HepG2 (cell line): ENCODE results near the gene S100A10. TPM values are rescaled to one million over a fixed set of nuclear protein-coding genes. Genes with fewer than 3 reads are reported as not detected.

Source experiments
- ATAC-seq: fragments of 200-7000 bp; cut with Tn5 transposase; 3 replicates; pipeline ENCODE4 v1.9.1; 2020; ENCODE audit warnings: mild to moderate bottlenecking, moderate library complexity
- BruUV-seq: library from RNA; stranded (reverse); fragments of 400-500 nt; replicated peaks from 2 replicates; lab custom pipeline; 2021; lab: Mats Ljungman, UMichigan
- CTCF ChIA-PET: fragments of 300-600 bp; formaldehyde crosslinking; extraction: SDS; loops from one replicate; lab custom pipeline; 2021; ENCODE audit warnings: low total read pairs, inconsistent platforms, low intra/inter-chr PET ratio; lab: Yijun Ruan, JAX
- POLR2A ChIA-PET: fragments of 350-600 bp; sonication (Branson Sonifier 250); formaldehyde crosslinking; loops from one replicate; lab custom pipeline; 2020; ENCODE audit warnings: antibody characterized with exemption, inconsistent platforms; lab: Yijun Ruan, JAX
- DNase-seq: peaks from one replicate; pipeline ENCODE4 v3.0.0-alpha.2; 2015; ENCODE audit warnings: low spot score
- FAIRE-seq: peaks from 3 replicates; lab custom pipeline; 2011; peaks lifted over from hg19 to GRCh38; lab: Jason Lieb, UNC
- H2AFZ ChIP-seq: one replicate; pipeline ENCODE4 v1.6.1; 2011; ENCODE audit warnings: low read length, inconsistent platforms
- H3K27ac ChIP-seq: fragments of 300-600 bp; 3 replicates; pipeline ENCODE4 v1.8.0; 2011; ENCODE audit warnings: mixed run types, mild to moderate bottlenecking, mixed read lengths, low read length, inconsistent platforms; ENCODE audit not compliant: insufficient read depth; ENCODE audit errors: extremely low read length
- H3K27me3 ChIP-seq, 2 experiments: fragments of 200-600 bp in 1 of 2; 2 replicates in 1 of 2; 3 replicates in 1 of 2; pipeline versions ENCODE4 v1.6.0 to v1.8.0; 2011; ENCODE audit warnings: low read length in 2 of 2, mild to moderate bottlenecking in 2 of 2, moderate library complexity in 2 of 2, inconsistent platforms in 1 of 2; ENCODE audit not compliant: insufficient read depth in 2 of 2, control insufficient read depth in 1 of 2
- H3K36me3 ChIP-seq, 2 experiments: fragments of 200-600 bp in 1 of 2; replicated peaks in 1 of 2; 2 replicates in 1 of 2; 3 replicates in 1 of 2; pipeline versions ENCODE4 v1.5.1 to v1.8.0; 2011; ENCODE audit warnings: low read length in 2 of 2, inconsistent platforms in 1 of 2; ENCODE audit not compliant: insufficient read depth in 2 of 2, control insufficient read depth in 1 of 2
- H3K4me1 ChIP-seq: 2 replicates; pipeline ENCODE4 v1.5.1; 2012; ENCODE audit warnings: low read length, inconsistent platforms; ENCODE audit not compliant: insufficient read depth
- H3K4me2 ChIP-seq: 2 replicates; pipeline ENCODE4 v1.6.0; 2011; ENCODE audit warnings: low read depth, low read length, inconsistent platforms
- H3K4me3 ChIP-seq, 3 experiments: fragments of 200-600 bp in 1 of 3; sonication (generic), shearing (Covaris generic) in 1 of 3; replicated peaks in 1 of 3; 2 replicates each; pipeline ENCODE4 v1.5.1; 2011 to 2016; ENCODE audit warnings: low read length in 3 of 3, inconsistent platforms in 2 of 3, low read depth in 2 of 3, mild to moderate bottlenecking in 2 of 3, control low read depth in 1 of 3, mixed read lengths in 1 of 3; ENCODE audit not compliant: insufficient read depth in 1 of 3
- H3K79me2 ChIP-seq: one replicate; pipeline ENCODE4 v1.6.1; 2011; ENCODE audit warnings: low read length, inconsistent platforms; ENCODE audit not compliant: insufficient read depth
- H3K9ac ChIP-seq: 2 replicates; pipeline ENCODE4 v1.6.0; 2011; ENCODE audit warnings: mild to moderate bottlenecking, low read depth, low read length, inconsistent platforms; ENCODE audit not compliant: insufficient read depth
- H3K9me3 ChIP-seq: 2 replicates; pipeline ENCODE4 v1.5.1; 2012; ENCODE audit warnings: mild to moderate bottlenecking, low read length
- H4K20me1 ChIP-seq: 2 replicates; pipeline ENCODE4 v1.6.0; 2011; ENCODE audit warnings: inconsistent platforms, mild to moderate bottlenecking, low read length, moderate library complexity; ENCODE audit not compliant: insufficient read depth
- BRCA1 ChIP-seq: sonication (generic); formaldehyde crosslinking; IDR thresholded peaks from 2 replicates; pipeline ENCODE4 v1.4.0; 2020; ENCODE audit warnings: missing genetic modification reagents
- HDAC1 ChIP-seq: sonication (generic); formaldehyde crosslinking; IDR thresholded peaks from 2 replicates; pipeline ENCODE4 v1.5.1; 2020; ENCODE audit warnings: mild to moderate bottlenecking, missing genetic modification reagents
- MEIS2 ChIP-seq: sonication (generic); formaldehyde crosslinking; IDR thresholded peaks from 2 replicates; pipeline ENCODE4 v1.9.0; 2021; ENCODE audit warnings: mild to moderate bottlenecking, missing genetic modification reagents
- ONECUT2 ChIP-seq: sonication (generic); formaldehyde crosslinking; IDR thresholded peaks from 2 replicates; pipeline ENCODE4 v1.4.0; 2020; ENCODE audit warnings: missing genetic modification reagents
- SRSF9 ChIP-seq: fragments of 200-400 bp; formaldehyde crosslinking; IDR thresholded peaks from 2 replicates; pipeline ENCODE4 v1.6.1; 2018; ENCODE audit warnings: borderline replicate concordance, mild to moderate bottlenecking, low read depth, low read length; ENCODE audit not compliant: insufficient read depth, poor library complexity, severe bottlenecking
- ZBTB42 ChIP-seq: sonication (generic); formaldehyde crosslinking; IDR thresholded peaks from 2 replicates; pipeline ENCODE4 v1.5.0; 2020; ENCODE audit warnings: mild to moderate bottlenecking, missing genetic modification reagents
- ZNF160 ChIP-seq: sonication (generic); formaldehyde crosslinking; IDR thresholded peaks from 2 replicates; pipeline ENCODE4 v1.8.0; 2022; ENCODE audit warnings: mild to moderate bottlenecking, inconsistent platforms, missing genetic modification reagents
- ZNF550 ChIP-seq: sonication (generic); formaldehyde crosslinking; IDR thresholded peaks from 2 replicates; pipeline ENCODE4 v1.4.0; 2020; ENCODE audit warnings: mild to moderate bottlenecking, missing genetic modification reagents, borderline replicate concordance
- WGBS: methylation state at CpG from one replicate; pipeline ENCODE4 v1.1.6; 2017; ENCODE audit warnings: low lambda C conversion rate; 5-methylcytosine and 5-hydroxymethylcytosine counted together
- in situ Hi-C: cut with HindIII; loops from 2 replicates; pipeline ENCODE4 v1.10.0; 2017; ENCODE audit warnings: low pct_unique_long_range_greater_than_20kb; ENCODE audit not compliant: extremely low pct_ligation_motif_present
- intact Hi-C: fragments of 100-400 bp; cut with micrococcal nuclease; formaldehyde crosslinking; loops from one replicate; pipeline ENCODE4 v1.10.0; 2022; ENCODE audit not compliant: unreplicated experiment
- polyA plus RNA-seq, 8 experiments: library from polyadenylated mRNA; depleted of rRNA in 3 of 8; stranded (reverse) in 7 of 8; unstranded in 1 of 8; fragments of >200 nt; fragmentation: Illumina TruSeq in 4 of 8; extraction: Trizol in 4 of 8; gene quantifications; 2 replicates each; pipeline versions ENCODE4 v1.2.1 to v1.2.3, GENCODE V29; 2011 to 2016; ENCODE audit warnings: low read depth in 4 of 8, missing spikeins in 1 of 8, mixed read lengths in 1 of 8; ENCODE audit not compliant: insufficient read depth in 1 of 8
- total RNA-seq, 5 experiments: library from RNA; depleted of rRNA; stranded (reverse); fragments of >200 nt; fragmentation: Illumina TruSeq; extraction: Trizol; gene quantifications; 2 replicates each; pipeline ENCODE4 v1.2.3, GENCODE V29; 2016; ENCODE audit warnings: low read depth in 1 of 5
- TF ChIP-seq, protein P1 (sequence below), 2 experiments: sonication (generic) in 1 of 2; formaldehyde crosslinking in 1 of 2; IDR thresholded peaks; 2 replicates each; pipeline versions ENCODE4 v1.4.0 to v1.6.1; 2018 to 2020; ENCODE audit warnings: missing genetic modification reagents in 2 of 2, borderline replicate concordance in 1 of 2, low read depth in 1 of 2, mild to moderate bottlenecking in 1 of 2, missing biosample characterization in 1 of 2
- TF ChIP-seq, protein P2 (sequence below): sonication (generic); formaldehyde crosslinking; IDR thresholded peaks from 2 replicates; pipeline ENCODE4 v1.9.0; 2021; ENCODE audit warnings: missing genetic modification reagents, mild to moderate bottlenecking, borderline replicate concordance
- TF ChIP-seq, protein P3 (sequence below): IDR thresholded peaks from 2 replicates; pipeline ENCODE4 v1.6.1; 2016; ENCODE audit warnings: missing biosample characterization, missing genetic modification reagents, low read depth

S100A10 gene
- total and polyA plus RNA-seq, 2 of the 13 experiments (the other 11 are each of a cell fraction or from before 2014, with no cell fraction given) = 16.8 to 28.7 TPM

DNA sequence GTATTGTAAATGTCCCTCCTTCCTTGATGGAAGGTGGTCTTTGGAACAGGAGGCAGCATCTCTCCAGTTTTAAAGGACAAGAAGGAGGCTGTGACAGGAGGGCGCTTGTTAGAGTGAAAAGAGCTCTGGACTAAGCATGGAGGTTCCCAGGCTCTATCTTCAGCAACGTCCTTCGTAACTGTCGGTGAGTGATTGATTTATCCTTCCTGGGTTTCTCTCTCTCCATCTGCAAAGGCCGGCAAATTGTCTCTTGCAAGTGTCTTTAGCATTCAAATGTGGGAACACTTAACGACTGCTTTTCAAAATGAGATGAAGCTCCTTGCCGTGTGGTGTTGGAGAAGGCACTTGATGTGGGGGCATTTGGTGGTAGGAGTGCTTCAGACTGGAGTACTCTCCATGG lies 27.9 kb upstream of the S100A10 start:
- in situ Hi-C loops (no loop called here), intact Hi-C loops (no loop called here)
- H3K36me3 ChIP-seq = no peaks in the 10 kb centered on the region
- no peaks in the 10 kb centered on the region for H4K20me1 ChIP-seq
- ChIA-PET POLR2A (no interaction called here), CTCF (no interaction called here)
- DNase-seq (no peak), ATAC-seq (no peak), FAIRE-seq (no peak)
- no peaks in the 10 kb centered on the region for H3K79me2 ChIP-seq
- no peak overlapping the region for H3K27ac ChIP-seq
- H3K27me3 ChIP-seq = peaks cover 1 to 23% of the 10 kb centered on the region in 2 experiments; a peak in 3 of 5 replicates
- TF ChIP-seq, protein P1, sequence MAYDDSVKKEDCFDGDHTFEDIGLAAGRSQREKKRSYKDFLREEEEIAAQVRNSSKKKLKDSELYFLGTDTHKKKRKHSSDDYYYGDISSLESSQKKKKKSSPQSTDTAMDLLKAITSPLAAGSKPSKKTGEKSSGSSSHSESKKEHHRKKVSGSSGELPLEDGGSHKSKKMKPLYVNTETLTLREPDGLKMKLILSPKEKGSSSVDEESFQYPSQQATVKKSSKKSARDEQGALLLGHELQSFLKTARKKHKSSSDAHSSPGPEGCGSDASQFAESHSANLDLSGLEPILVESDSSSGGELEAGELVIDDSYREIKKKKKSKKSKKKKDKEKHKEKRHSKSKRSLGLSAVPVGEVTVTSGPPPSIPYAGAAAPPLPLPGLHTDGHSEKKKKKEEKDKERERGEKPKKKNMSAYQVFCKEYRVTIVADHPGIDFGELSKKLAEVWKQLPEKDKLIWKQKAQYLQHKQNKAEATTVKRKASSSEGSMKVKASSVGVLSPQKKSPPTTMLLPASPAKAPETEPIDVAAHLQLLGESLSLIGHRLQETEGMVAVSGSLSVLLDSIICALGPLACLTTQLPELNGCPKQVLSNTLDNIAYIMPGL (CRISPR knock-in tag; IDR thresholded peaks at IDR 0.05; ENCODE audit: borderline replicate concordance in 1 of 2, low read depth in 1 of 2) = no peak
- TF ChIP-seq ZNF160 (no peak), SRSF9 (no peak), MEIS2 (no peak)
- H3K4me1 ChIP-seq = no peaks in the 10 kb centered on the region
- H3K9me3 ChIP-seq = no peaks in the 10 kb centered on the region
- no peak overlapping the region for H3K4me2 ChIP-seq
- no peak overlapping the region for H2AFZ ChIP-seq
- H3K4me3 ChIP-seq = no peak overlapping the region
- no peak overlapping the region for H3K9ac ChIP-seq
- WGBS = 46% methylated on average over 7 of the region's 7 CpGs
- BruUV-seq = no TSS peak

DNA sequence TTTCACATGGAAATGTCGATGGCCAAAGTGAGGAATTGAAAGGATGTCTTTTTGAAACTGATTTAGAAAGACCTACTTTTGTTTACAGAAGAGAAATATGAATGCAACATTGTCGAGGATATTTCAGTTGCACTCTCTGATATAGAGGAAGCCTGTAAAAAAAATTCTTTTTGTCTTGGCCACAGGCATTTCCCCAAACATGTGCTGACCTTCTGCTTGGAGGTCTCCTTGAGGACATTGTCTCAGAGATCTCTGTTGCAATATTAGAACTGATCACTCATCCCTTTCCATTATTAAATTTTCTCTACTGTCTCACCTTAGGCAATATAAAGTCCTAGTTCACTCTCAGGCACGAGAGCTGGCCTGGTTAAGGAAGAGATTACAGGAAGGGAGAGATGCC lies 27.2 kb upstream of the S100A10 start:
- Histone ChIP-seq H3K27ac (no peak overlapping the region), H3K27me3 (peaks cover 1 to 23% of the 10 kb centered on the region in 2 experiments; a peak in 2 of 5 replicates), H3K4me1 (no peaks in the 10 kb centered on the region), H3K4me3 (no peak overlapping the region), H3K4me2 (no peak overlapping the region), H3K9ac (no peak overlapping the region), H4K20me1 (no peaks in the 10 kb centered on the region), H2AFZ (no peak overlapping the region), H3K36me3 (no peaks in the 10 kb centered on the region), H3K79me2 (no peaks in the 10 kb centered on the region), H3K9me3 (no peaks in the 10 kb centered on the region)
- 2% methylated on average over 3 of the region's 3 CpGs for WGBS
- no peak for ATAC-seq
- TF ChIP-seq HDAC1 (CRISPR knock-in tag) = no peak
- TF ChIP-seq, protein P2, sequence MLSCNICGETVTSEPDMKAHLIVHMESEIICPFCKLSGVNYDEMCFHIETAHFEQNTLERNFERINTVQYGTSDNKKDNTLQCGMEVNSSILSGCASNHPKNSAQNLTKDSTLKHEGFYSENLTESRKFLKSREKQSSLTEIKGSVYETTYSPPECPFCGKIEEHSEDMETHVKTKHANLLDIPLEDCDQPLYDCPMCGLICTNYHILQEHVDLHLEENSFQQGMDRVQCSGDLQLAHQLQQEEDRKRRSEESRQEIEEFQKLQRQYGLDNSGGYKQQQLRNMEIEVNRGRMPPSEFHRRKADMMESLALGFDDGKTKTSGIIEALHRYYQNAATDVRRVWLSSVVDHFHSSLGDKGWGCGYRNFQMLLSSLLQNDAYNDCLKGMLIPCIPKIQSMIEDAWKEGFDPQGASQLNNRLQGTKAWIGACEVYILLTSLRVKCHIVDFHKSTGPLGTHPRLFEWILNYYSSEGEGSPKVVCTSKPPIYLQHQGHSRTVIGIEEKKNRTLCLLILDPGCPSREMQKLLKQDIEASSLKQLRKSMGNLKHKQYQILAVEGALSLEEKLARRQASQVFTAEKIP (CRISPR knock-in tag) = no peak
- TF ChIP-seq ZNF550 (CRISPR knock-in tag) = no peak
- TF ChIP-seq, protein P3, sequence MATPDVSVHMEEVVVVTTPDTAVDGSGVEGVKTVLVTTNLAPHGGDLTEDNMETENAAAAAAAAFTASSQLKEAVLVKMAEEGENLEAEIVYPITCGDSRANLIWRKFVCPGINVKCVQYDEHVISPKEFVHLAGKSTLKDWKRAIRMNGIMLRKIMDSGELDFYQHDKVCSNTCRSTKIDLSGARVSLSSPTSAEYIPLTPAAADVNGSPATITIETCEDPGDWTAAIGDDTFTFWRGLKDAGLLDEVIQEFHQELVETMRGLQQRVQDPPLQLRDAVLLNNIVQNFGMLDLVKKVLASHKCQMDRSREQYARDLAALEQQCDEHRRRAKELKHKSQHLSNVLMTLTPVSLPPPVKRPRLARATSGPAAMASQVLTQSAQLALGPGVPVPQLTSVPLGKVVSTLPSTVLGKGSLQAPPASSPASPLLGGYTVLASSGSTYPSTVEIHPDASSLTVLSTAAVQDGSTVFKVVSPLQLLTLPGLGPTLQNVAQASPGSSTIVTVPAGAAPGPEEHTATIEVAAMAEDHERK (CRISPR knock-in tag) = no peak
- no peak for TF ChIP-seq ZBTB42 (CRISPR knock-in tag)
- no peak for TF ChIP-seq ONECUT2
- no peak for TF ChIP-seq BRCA1 (CRISPR knock-in tag)
- DNase-seq = no peak
- ChIA-PET POLR2A (no interaction called here), CTCF (no interaction called here)
- no TSS peak for BruUV-seq
- FAIRE-seq = no peak
- intact Hi-C loops (no loop called here), in situ Hi-C loops (no loop called here)
